NCI-H748 (cell line): ENCODE measurements around the gene HCFC1R1.

Source experiments
- DNase-seq: peaks from one replicate; lab custom pipeline; 2025; ENCODE audit not compliant: unreplicated experiment; lab: John Stamatoyannopoulos, UW

HCFC1R1 gene

GRCh38 chr16:3001316-3001715, 22.4 kb downstream of the HCFC1R1 start:
- DNase-seq, result no peak

DNA sequence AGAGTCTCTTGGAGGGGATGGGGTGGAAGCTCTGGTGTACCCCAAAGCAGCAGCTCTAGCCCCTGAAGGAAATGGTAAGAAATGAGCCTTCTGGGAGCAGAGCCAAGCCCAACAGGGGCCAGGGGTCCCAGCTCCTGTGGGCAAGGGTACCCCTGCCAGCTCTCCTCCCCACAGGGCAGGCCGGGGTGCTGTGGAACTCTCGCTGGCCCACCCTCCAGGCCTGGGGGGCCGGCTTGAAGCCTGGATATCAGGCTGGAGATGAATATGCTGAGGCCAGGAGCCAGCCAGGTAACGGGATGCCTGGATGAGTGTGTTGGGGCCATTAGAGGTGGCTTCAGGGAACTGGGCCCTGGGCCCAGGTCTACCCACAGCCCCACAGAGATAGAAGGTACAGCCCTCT, 23.2 kb downstream of the HCFC1R1 start:
- DNase-seq, result no peak

DNA sequence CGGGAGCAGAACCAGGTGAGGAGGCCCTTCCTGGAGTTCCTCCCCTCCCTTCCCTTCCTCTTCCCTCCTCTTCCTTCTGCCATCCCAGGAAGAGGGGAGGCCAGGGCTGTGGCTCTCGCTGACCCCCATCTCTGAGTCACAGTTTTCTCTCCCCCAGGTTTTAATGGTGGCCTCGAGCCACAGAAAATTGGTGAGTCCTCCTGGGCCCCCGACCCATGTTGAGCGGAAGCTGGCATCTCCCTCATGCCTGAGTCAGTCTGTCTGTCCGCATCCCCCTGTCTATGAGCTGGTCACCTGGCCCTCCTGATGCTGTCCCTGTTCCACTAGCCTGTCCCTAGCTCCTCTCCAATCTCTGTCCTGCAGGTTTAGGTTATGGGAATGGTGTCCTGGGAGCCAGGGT, 23.8 kb downstream of the HCFC1R1 start:
- DNase-seq, result no peak

GRCh38 chr16:2996298-2996697, 27.4 kb downstream of the HCFC1R1 start:
- no peak for DNase-seq

DNA sequence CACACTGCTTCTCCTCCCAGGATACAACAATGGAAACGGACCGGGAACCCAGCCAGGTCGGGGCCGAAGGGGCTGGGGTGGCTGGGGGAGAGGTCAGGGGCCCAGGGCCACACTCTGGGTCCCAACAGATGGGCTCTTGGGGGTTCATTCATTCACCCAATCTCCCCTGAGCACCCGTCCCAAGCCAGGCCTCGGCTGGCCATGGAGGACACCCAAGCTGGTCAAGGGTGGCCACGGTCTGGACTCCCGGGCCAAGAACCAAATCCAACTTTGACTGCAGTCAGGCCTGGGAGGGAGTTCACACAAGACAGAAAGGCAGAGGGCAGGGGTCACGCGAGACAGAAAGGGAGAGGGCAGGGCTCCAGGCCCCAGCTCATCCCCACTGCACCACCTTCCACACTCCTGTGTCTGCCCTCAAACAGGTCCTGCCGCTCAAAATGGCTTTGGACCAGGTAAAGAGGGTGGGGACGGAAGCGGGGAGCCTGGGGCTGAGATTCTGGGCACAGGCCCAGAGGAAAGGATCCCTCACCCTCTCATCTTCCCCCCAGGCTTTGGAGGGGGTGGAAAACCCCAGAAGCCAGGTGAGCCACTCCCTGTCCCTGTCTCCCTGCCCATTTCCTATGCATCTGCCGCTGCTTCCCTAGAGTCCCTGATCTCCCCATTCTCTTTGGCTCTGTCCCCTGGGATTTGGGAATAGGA, 31.2 kb downstream of the HCFC1R1 start:
- no peak for DNase-seq

- no peak for DNase-seq
These were observed 32.0 kb downstream of the HCFC1R1 start for GRCh38 chr16:2991566-2992261.

GRCh38 chr16:2990891-2991290, 32.9 kb downstream of the HCFC1R1 start:
- DNase-seq, result no peak

GRCh38 chr16:2988590-2989099, 35.1 kb downstream of the HCFC1R1 start:
- no peak for DNase-seq

DNA sequence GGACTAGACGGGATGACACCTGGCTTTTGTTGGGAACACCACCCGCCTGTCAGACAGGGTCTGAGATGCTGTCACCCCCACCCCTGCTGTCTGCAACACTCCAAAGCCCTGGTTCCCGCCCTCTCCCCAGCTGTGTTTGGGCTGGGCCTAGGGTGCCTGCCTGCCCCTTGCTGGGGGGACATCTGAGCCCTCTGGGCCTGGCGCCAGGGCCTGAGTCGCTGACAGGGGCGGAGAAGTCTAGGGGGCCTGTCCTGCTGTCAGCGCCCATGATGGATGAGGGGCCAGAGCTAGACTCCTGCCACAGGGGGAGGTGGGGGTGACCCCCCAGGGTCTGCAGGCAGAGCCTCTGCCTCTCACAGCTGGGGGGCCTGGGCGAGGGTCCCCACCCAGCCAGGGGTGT, 35.9 kb downstream of the HCFC1R1 start:
- no peak for DNase-seq

GRCh38 chr16:2987286-2987685, 36.5 kb downstream of the HCFC1R1 start:
- DNase-seq, result no peak

DNA sequence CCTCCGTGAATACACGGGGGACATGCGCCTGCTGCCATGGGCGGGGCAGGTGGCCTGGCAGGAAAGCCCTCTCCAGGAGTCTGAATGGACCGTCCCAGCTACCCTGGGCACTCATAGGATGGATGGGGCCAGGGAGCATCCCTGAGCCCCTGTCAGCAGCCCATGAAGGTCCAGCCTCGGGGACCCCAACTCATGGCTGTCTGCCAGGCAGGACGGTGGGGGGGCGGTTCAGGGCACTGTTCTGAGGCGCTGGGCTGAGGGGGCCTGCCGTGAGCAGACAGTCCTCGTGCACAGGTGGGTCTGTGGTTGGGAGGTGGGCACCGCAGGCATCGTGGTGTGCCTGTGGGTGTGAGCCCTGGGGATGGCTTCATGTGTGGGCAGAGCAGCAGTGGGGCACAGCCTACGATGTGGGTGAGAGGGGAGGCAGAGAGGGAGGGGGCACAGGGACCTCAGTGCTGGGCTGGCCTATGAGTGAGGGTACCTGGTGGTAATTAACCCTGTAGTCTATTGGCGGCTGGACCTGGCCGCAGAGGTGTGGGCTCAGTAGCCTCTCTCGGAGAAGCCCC, 37.0 kb downstream of the HCFC1R1 start:
- DNase-seq, result no peak

DNA sequence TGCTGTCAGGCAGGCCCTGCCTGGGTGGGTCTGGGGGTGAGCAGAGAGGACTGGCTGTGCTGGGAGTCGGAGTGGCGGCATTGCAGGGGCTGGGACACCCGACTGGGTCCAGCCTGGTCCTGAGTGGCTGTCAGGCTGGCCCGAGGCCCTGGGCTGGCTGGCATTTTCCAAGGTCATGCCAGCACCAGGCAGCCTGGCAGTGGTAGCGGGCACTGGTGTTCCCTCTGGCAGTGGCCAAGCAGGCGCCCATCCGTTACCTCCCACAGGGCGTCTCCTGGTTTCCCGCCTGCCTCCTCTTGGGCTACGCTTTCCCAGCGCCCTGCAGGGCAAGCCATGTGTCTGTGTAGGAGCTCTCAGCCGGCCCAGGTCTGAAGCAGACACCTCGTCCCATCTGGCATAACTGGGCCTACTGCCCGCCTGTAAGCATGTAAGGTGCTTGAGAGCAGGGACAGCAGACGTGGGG, 37.8 kb downstream of the HCFC1R1 start:
- DNase-seq, result no peak

DNA sequence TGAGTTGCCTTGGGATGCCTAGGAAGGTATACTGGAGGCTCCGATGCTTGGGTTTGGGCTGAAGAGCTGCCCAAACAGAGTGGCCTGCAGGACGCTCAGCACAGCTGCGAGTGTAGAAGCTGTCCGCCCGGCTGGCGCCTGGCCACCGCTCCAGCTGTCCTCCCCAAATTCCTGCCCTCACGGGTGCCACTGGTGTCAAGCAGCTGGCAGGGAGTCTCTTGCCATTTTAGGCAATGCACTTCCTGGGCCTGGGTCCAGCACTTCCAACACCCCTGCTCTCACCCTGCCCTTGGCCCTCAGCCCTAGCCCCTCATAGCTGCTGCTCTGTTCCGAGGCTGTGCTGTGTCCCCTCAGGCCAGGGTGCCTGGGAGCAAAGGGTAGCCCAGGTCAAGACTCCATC, 38.3 kb downstream of the HCFC1R1 start:
- DNase-seq, result no peak

- DNase-seq, result peak; percentile 76
These were observed 40.0 kb downstream of the HCFC1R1 start for GRCh38 chr16:2983706-2984136.

DNA sequence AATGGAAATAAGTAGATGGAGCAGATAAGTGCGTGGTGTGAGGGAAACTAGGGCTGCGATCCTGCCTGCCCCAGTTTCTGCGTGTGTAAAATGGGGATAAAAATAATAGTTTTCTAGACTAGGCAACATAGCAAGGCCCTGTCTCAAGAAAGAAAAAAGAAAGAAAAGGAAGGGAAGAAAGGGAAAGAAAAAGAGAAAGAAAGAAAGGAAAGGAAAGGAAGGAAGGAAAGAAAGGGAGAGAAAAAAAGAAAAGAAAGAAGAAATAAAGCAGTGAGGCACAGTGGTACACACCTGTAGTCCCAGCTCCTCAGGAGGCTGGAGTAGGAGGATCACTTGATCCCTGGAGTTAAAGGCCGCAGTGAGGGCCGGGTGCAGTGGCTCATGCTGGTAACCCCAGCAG, 41.3 kb downstream of the HCFC1R1 start:
- DNase-seq, result no peak

DNA sequence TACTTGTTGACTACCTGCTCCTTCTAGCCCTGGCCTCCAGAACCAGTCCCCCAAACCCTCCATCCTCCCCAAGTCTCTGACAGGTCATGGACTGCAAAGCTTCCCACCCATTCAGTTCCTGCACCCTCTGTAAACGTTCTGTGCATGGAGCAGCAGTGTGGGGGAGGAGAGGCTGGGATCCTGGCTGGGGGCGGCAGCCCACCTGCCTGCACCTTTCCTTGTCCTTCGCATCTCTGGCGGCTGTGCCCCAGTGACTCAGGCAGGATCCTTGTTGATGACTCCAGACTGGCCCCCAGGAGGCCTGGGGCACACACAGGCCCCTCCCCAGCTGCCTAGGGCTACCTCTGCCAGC, 41.9 kb downstream of the HCFC1R1 start:
- DNase-seq, result no peak

GRCh38 chr16:2981177-2981898, 42.4 kb downstream of the HCFC1R1 start:
- no peak for DNase-seq

DNA sequence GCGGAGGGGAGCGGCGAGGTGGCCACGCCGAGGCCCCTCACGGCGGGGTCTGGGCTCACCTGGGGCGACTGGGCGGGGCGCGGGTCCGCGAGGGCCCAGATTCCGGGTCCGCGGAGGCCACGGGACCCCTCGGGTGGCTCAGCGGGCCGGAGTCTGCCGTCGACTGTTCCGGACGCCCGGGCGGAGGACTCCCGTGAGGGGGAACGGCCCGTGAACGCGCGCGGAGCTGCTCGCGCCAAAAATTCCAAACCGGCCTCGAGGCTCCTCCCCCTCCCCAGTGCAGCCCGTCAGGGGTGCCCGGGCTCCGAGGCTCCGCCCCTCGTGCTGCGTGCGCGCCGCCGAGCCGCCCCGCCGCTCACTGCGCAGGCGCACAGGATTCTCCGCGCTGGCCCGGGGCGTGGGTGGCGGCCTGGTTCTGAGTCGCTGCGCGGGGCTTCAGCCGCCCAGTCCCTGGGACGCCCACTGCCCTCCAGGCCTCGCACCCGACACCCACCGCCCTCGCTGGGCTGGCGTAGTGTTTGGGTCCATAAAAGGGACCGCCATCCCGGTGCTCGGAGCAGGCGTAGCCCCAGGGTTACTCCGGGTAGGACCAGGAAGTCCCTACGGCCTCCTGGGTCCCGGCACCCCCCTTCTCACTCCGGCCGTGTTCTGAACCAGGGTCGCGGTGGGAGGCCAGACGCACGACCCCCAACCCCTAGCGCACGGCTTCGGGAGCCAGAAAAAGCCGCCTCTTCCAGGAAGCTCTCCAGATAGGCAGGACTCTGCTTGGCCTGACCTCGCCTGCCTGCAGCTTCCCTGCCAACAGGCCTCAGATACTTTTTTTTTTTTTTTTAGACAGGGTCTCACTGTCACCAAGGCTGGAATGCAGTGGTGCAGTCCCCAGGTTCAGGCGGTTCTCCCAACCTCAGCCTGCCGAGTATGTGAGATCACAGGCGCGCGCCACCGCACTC, 43.2 kb downstream of the HCFC1R1 start, which contains the start of gene PKMYT1:
Gene PKMYT1, minus strand, starts transcription at position 220 of the 950 bp plus-strand sequence. CDS start 789 bp downstream, outside the sequence.
- peak; percentile 81 for DNase-seq

DNA sequence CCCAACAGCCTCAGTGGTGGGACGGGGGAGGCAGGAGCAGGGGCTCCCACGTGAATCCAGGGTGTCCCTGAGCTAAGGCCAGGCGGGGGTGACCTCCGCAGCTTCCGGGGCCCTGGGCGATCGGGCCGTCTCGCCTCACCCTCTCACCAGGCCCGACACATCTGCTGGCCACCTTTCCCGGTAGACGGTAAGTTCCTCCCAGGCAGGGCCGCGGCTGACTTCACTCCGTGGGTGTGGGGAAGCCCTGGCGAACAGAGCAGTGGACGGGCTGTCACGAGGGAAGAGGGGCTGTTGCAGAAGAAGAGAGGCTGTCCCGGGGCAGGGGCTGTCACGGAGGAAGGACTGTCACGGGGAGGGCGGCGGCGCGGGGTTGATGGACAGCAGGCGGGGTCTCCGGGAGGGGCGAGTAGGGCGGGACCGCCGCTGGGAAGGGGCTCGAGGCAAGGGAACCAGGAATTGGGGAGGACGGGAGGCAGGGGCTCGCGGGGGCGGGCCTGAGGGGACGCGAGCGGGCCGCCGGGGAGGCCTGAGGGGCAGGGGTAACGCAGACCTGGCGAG, 44.0 kb downstream of the HCFC1R1 start:
- peak; percentile 30 for DNase-seq

DNA sequence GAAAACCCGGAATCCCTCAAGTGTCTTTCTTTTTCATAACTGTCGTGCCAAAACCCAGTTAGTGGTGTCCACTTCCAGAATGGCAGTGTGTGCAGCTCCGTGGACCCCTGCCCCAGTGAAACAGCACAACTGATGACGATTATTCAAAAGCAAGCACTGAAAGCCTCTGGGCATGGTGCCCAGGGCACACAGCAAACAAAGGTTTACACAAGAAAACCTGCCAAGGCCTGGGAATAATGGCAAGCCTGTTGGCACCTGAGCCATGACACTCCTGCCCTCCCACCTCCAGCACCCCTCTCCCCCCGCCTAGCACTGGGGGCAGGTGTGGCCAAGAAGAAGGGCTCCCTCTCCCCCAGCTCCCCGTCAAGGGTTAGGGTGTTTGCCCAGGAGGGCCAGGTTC, 46.3 kb downstream of the HCFC1R1 start:
- DNase-seq, result no peak
